ENCODE data around the gene LRRN1. TPM values are rescaled to one million over a fixed set of nuclear protein-coding genes. Genes with fewer than 3 reads are reported as not detected.
"Not testable (repeated sequence)": the region's sequence is repeated elsewhere in the genome, so short reads cannot be mapped to it uniquely, and the experiment has no call there.

The LRRN1 gene
- polyA plus RNA-seq, 1 donor (not counting 4 experiments of a cell fraction or from before 2014, with no cell fraction given), result 0.45 TPM

- H3K4me2 ChIP-seq (ENCODE audit: control insufficient read depth, extremely low read depth, insufficient read depth, low read depth, low read length), result no peak overlapping the region
- H3K79me2 ChIP-seq (ENCODE audit: control insufficient read depth, insufficient read depth, low read length), result no peaks in the 10 kb centered on the region
- dilution Hi-C loops (cut with MboI; ENCODE audit: extremely low pct_ligation_motif_present, low sequenced_read_pairs), result no loop called here
- no peaks in the 10 kb centered on the region for H4K20me1 ChIP-seq (ENCODE audit: control insufficient read depth, extremely low read depth, insufficient read depth, low read length)
- no peak overlapping the region for H3K9ac ChIP-seq (ENCODE audit: control insufficient read depth, extremely low read depth, insufficient read depth, low read length)
- FAIRE-seq, result no peak
- no peaks in the 10 kb centered on the region for H3K36me3 ChIP-seq (ENCODE audit: control insufficient read depth in 2 of 2, extremely low read depth in 1 of 2, insufficient read depth in 2 of 2, low read length in 2 of 2)
- H3K4me1 ChIP-seq (ENCODE audit: control insufficient read depth, extremely low read depth, insufficient read depth, low read length), result no peaks in the 10 kb centered on the region
- no peak overlapping the region for H2AFZ ChIP-seq (ENCODE audit: control insufficient read depth, low read length)
- H3K4me3 ChIP-seq (ENCODE audit: control insufficient read depth in 2 of 3, extremely low read depth in 1 of 3, insufficient read depth in 2 of 3, low read depth in 1 of 3, low read length in 3 of 3), result no peak overlapping the region
- H3K27ac ChIP-seq (ENCODE audit: control insufficient read depth, insufficient read depth, low read length), result no peak overlapping the region
- no peak for TF ChIP-seq CTCF (optimal IDR thresholded peaks at IDR 0.05 in 1 of 3, IDR thresholded peaks at IDR 0.05 in 1 of 3, conservative IDR thresholded peaks at IDR 0.05 in 1 of 3; ENCODE audit: extremely low read depth in 1 of 3, insufficient read depth in 2 of 3, low read length in 3 of 3)
- TF ChIP-seq EZH2 (IDR thresholded peaks at IDR 0.05; ENCODE audit: low read length), result no peak
- DNase-seq (ENCODE audit: low read depth, low spot score), result no peak
- H3K27me3 ChIP-seq (ENCODE audit: control insufficient read depth, extremely low read depth, insufficient read depth, low read length), result no peaks in the 10 kb centered on the region
- no peaks in the 10 kb centered on the region for H3K9me1 ChIP-seq (ENCODE audit: control insufficient read depth, extremely low read depth, insufficient read depth, low read length)
- no peaks in the 10 kb centered on the region for H3K9me3 ChIP-seq (ENCODE audit: control insufficient read depth, low read depth, low read length)
Observed at GRCh38 chr3:3875491-3875890, 76.3 kb downstream of the LRRN1 start.

GRCh38 chr3:3881050-3881449, 81.8 kb downstream of the LRRN1 start:
- Histone ChIP-seq H3K36me3 (ENCODE audit: control insufficient read depth in 2 of 2, extremely low read depth in 1 of 2, insufficient read depth in 2 of 2, low read length in 2 of 2) (no peaks in the 10 kb centered on the region), H3K79me2 (ENCODE audit: control insufficient read depth, insufficient read depth, low read length) (no peaks in the 10 kb centered on the region), H3K9ac (ENCODE audit: control insufficient read depth, extremely low read depth, insufficient read depth, low read length) (no peak overlapping the region), H3K4me1 (ENCODE audit: control insufficient read depth, extremely low read depth, insufficient read depth, low read length) (no peaks in the 10 kb centered on the region), H2AFZ (ENCODE audit: control insufficient read depth, low read length) (no peak overlapping the region), H4K20me1 (ENCODE audit: control insufficient read depth, extremely low read depth, insufficient read depth, low read length) (no peaks in the 10 kb centered on the region), H3K4me2 (ENCODE audit: control insufficient read depth, extremely low read depth, insufficient read depth, low read depth, low read length) (no peak overlapping the region), H3K27ac (ENCODE audit: control insufficient read depth, insufficient read depth, low read length) (no peak overlapping the region), H3K9me3 (ENCODE audit: control insufficient read depth, low read depth, low read length) (no peaks in the 10 kb centered on the region), H3K4me3 (ENCODE audit: control insufficient read depth in 2 of 3, extremely low read depth in 1 of 3, insufficient read depth in 2 of 3, low read depth in 1 of 3, low read length in 3 of 3) (no peak overlapping the region), H3K27me3 (ENCODE audit: control insufficient read depth, extremely low read depth, insufficient read depth, low read length) (no peaks in the 10 kb centered on the region), H3K9me1 (ENCODE audit: control insufficient read depth, extremely low read depth, insufficient read depth, low read length) (no peaks in the 10 kb centered on the region)
- DNase-seq (ENCODE audit: low read depth, low spot score), result no peak
- dilution Hi-C loops (cut with MboI; ENCODE audit: extremely low pct_ligation_motif_present, low sequenced_read_pairs), result no loop called here
- TF ChIP-seq CTCF (optimal IDR thresholded peaks at IDR 0.05 in 1 of 3, IDR thresholded peaks at IDR 0.05 in 1 of 3, conservative IDR thresholded peaks at IDR 0.05 in 1 of 3; ENCODE audit: extremely low read depth in 1 of 3, insufficient read depth in 2 of 3, low read length in 3 of 3) (no peak), EZH2 (IDR thresholded peaks at IDR 0.05; ENCODE audit: low read length) (no peak)
- FAIRE-seq, result no peak

- H3K9me1 ChIP-seq (ENCODE audit: control insufficient read depth, extremely low read depth, insufficient read depth, low read length); H3K27ac ChIP-seq (ENCODE audit: control insufficient read depth, insufficient read depth, low read length); H3K9me3 ChIP-seq (ENCODE audit: control insufficient read depth, low read depth, low read length); H3K4me2 ChIP-seq (ENCODE audit: control insufficient read depth, extremely low read depth, insufficient read depth, low read depth, low read length); DNase-seq (ENCODE audit: low read depth, low spot score); H3K36me3 ChIP-seq (ENCODE audit: control insufficient read depth in 2 of 2, extremely low read depth in 1 of 2, insufficient read depth in 2 of 2, low read length in 2 of 2); H2AFZ ChIP-seq (ENCODE audit: control insufficient read depth, low read length); H3K79me2 ChIP-seq (ENCODE audit: control insufficient read depth, insufficient read depth, low read length); H3K4me3 ChIP-seq (ENCODE audit: control insufficient read depth in 2 of 3, extremely low read depth in 1 of 3, insufficient read depth in 2 of 3, low read depth in 1 of 3, low read length in 3 of 3); H3K9ac ChIP-seq (ENCODE audit: control insufficient read depth, extremely low read depth, insufficient read depth, low read length); H4K20me1 ChIP-seq (ENCODE audit: control insufficient read depth, extremely low read depth, insufficient read depth, low read length); dilution Hi-C loops (cut with MboI; ENCODE audit: extremely low pct_ligation_motif_present, low sequenced_read_pairs); FAIRE-seq; H3K27me3 ChIP-seq (ENCODE audit: control insufficient read depth, extremely low read depth, insufficient read depth, low read length); H3K4me1 ChIP-seq (ENCODE audit: control insufficient read depth, extremely low read depth, insufficient read depth, low read length): not testable (repeated sequence)
Observed at GRCh38 chr3:3887311-3887710, 88.1 kb downstream of the LRRN1 start.
